H1 (cell line): ENCODE measurements around the gene INAFM1. TPM values are rescaled to one million over a fixed set of nuclear protein-coding genes. Genes with fewer than 3 reads are reported as not detected.
"Not testable (repeated sequence)": the region's sequence is repeated elsewhere in the genome, so short reads cannot be mapped to it uniquely, and the experiment has no call there.

Experiments
- CTCF ChIA-PET: fragments of 300-600 bp; sonication (Branson Sonifier 250); formaldehyde crosslinking; loops from one replicate; lab custom pipeline; 2021; ENCODE audit not compliant: partially characterized antibody; lab: Charles Lee
- POLR2A ChIA-PET: fragments of 300-600 bp; sonication (Branson Sonifier 250); formaldehyde crosslinking; loops from one replicate; lab custom pipeline; 2021; ENCODE audit warnings: inconsistent platforms; ENCODE audit not compliant: partially characterized antibody; lab: Charles Lee
- DNase-seq, 2 experiments: peaks; one replicate each; pipeline versions ENCODE4 v3.0.0 to v3.0.0-alpha.2; 2010 to 2022; ENCODE audit warnings: low spot score in 2 of 2, low read depth in 1 of 2, mixed read lengths in 1 of 2
- FAIRE-seq: peaks from 2 replicates; lab custom pipeline; 2011; peaks lifted over from hg19 to GRCh38; lab: Jason Lieb, UNC
- H2AFZ ChIP-seq: 2 replicates; pipeline ENCODE4 v1.8.1; 2012; ENCODE audit warnings: low read length, inconsistent platforms
- H2AK5ac ChIP-seq: 2 replicates; pipeline ENCODE4 v1.6.1; 2013; ENCODE audit warnings: low read depth, low read length
- H2BK120ac ChIP-seq: replicated peaks from 2 replicates; pipeline ENCODE3; 2013; ENCODE audit warnings: low read depth, low read length, inconsistent platforms
- H2BK12ac ChIP-seq: 2 replicates; pipeline ENCODE4 v1.6.1; 2013; ENCODE audit warnings: low read depth, low read length
- H2BK15ac ChIP-seq: 2 replicates; pipeline ENCODE4 v1.6.1; 2013; ENCODE audit warnings: low read length
- H2BK20ac ChIP-seq: 2 replicates; pipeline ENCODE4 v1.6.1; 2013; ENCODE audit warnings: low read length
- H2BK5ac ChIP-seq: 2 replicates; pipeline ENCODE4 v1.6.1; 2013; ENCODE audit warnings: low read depth, low read length
- H3K14ac ChIP-seq: 2 replicates; pipeline ENCODE4 v1.6.1; 2013; ENCODE audit warnings: inconsistent platforms; ENCODE audit not compliant: insufficient read length
- H3K18ac ChIP-seq: 2 replicates; pipeline ENCODE4 v1.6.1; 2013; ENCODE audit warnings: low read length; ENCODE audit errors: extremely low read depth
- H3K23ac ChIP-seq: 2 replicates; pipeline ENCODE4 v1.6.1; 2013; ENCODE audit warnings: inconsistent platforms; ENCODE audit not compliant: insufficient read length
- H3K23me2 ChIP-seq: 2 replicates; pipeline ENCODE4 v1.6.1; 2013; ENCODE audit warnings: low read depth, low read length
- H3K27ac ChIP-seq: 2 replicates; pipeline ENCODE4 v1.6.1; 2011; ENCODE audit warnings: low read depth, low read length, inconsistent platforms
- H3K27me3 ChIP-seq, 4 experiments: replicated peaks in 1 of 4; 1 replicate in 1 of 4; 2 replicates in 3 of 4; pipeline versions ENCODE4 v1.6.1 to v1.8.1; 2011 to 2013; ENCODE audit warnings: low read length in 3 of 4, mild to moderate bottlenecking in 3 of 4, inconsistent platforms in 2 of 4, mixed read lengths in 2 of 4, moderate library complexity in 1 of 4; ENCODE audit not compliant: control insufficient read depth in 3 of 4, insufficient read depth in 3 of 4; ENCODE audit errors: extremely low read depth in 1 of 4
- H3K36me3 ChIP-seq, 4 experiments: 2 replicates each; pipeline versions ENCODE4 v1.6.1 to v1.8.1; 2011 to 2013; ENCODE audit warnings: mild to moderate bottlenecking in 4 of 4, low read length in 3 of 4, moderate library complexity in 2 of 4, control low read depth in 1 of 4, inconsistent platforms in 1 of 4; ENCODE audit not compliant: insufficient read depth in 4 of 4, control insufficient read depth in 2 of 4
- H3K4ac ChIP-seq: replicated peaks from 2 replicates; pipeline ENCODE3; 2013; ENCODE audit warnings: low read length, low read depth, mixed read lengths, inconsistent platforms; ENCODE audit not compliant: insufficient read length
- H3K4me1 ChIP-seq, 4 experiments: replicated peaks in 1 of 4; 1 replicate in 1 of 4; 2 replicates in 3 of 4; pipeline versions ENCODE4 v1.6.1 to v1.8.1; 2011 to 2013; ENCODE audit warnings: low read length in 3 of 4, inconsistent platforms in 2 of 4, mixed read lengths in 1 of 4; ENCODE audit not compliant: insufficient read depth in 4 of 4, control insufficient read depth in 3 of 4
- H3K4me2 ChIP-seq, 2 experiments: 2 replicates each; pipeline versions ENCODE4 v1.6.1 to v1.8.1; 2011 to 2013; ENCODE audit warnings: low read depth in 2 of 2, low read length in 2 of 2, control low read depth in 1 of 2, inconsistent platforms in 1 of 2, mild to moderate bottlenecking in 1 of 2; ENCODE audit not compliant: insufficient read depth in 1 of 2
- H3K4me3 ChIP-seq, 4 experiments: fragments of 200-600, 300-600 bp in 1 of 4; sonication (generic), shearing (Covaris generic), sonication (Bioruptor Twin) in 1 of 4; 2 replicates each; pipeline versions ENCODE4 v1.5.1 to v1.8.1; 2011 to 2016; ENCODE audit warnings: low read length in 4 of 4, low read depth in 3 of 4, control low read depth in 2 of 4, inconsistent platforms in 2 of 4, mild to moderate bottlenecking in 2 of 4, mixed read lengths in 1 of 4, moderate library complexity in 1 of 4; ENCODE audit not compliant: insufficient read depth in 2 of 4; ENCODE audit errors: extremely low read depth in 1 of 4
- H3K56ac ChIP-seq: replicated peaks from 2 replicates; pipeline ENCODE3; 2013; ENCODE audit warnings: low read depth, mild to moderate bottlenecking, mixed read lengths, low read length, inconsistent platforms; ENCODE audit not compliant: insufficient read length
- H3K79me1 ChIP-seq: 2 replicates; pipeline ENCODE4 v1.6.1; 2013; ENCODE audit warnings: low read depth, low read length, control low read depth
- H3K79me2 ChIP-seq, 2 experiments: 2 replicates each; pipeline versions ENCODE4 v1.6.1 to v1.8.1; 2012 to 2013; ENCODE audit warnings: low read length in 2 of 2, mild to moderate bottlenecking in 2 of 2, inconsistent platforms in 1 of 2; ENCODE audit not compliant: insufficient read depth in 2 of 2, control insufficient read depth in 1 of 2
- H3K9ac ChIP-seq, 4 experiments: replicated peaks in 1 of 4; 1 replicate in 1 of 4; 2 replicates in 3 of 4; pipeline versions ENCODE4 v1.6.1 to v1.8.1; 2011 to 2013; ENCODE audit warnings: low read depth in 3 of 4, low read length in 3 of 4, control low read depth in 2 of 4, mild to moderate bottlenecking in 2 of 4, moderate library complexity in 2 of 4, inconsistent platforms in 1 of 4; ENCODE audit errors: extremely low read depth in 1 of 4
- H3K9me3 ChIP-seq, 2 experiments: 2 replicates each; pipeline versions ENCODE4 v1.6.1 to v1.8.1; 2012 to 2013; ENCODE audit warnings: mild to moderate bottlenecking in 2 of 2, moderate library complexity in 2 of 2, control low read depth in 1 of 2, inconsistent platforms in 1 of 2, low read depth in 1 of 2, low read length in 1 of 2, mixed read lengths in 1 of 2; ENCODE audit not compliant: insufficient read depth in 2 of 2
- H4K20me1 ChIP-seq, 2 experiments: replicated peaks in 1 of 2; 2 replicates each; pipeline versions ENCODE3 to v1.8.1; 2011 to 2013; ENCODE audit warnings: inconsistent platforms in 2 of 2, low read length in 2 of 2, mild to moderate bottlenecking in 1 of 2; ENCODE audit not compliant: insufficient read depth in 2 of 2, control insufficient read depth in 1 of 2
- H4K5ac ChIP-seq: 2 replicates; pipeline ENCODE4 v1.6.1; 2013; ENCODE audit warnings: low read length, low read depth, mixed read lengths, inconsistent platforms; ENCODE audit not compliant: insufficient read length
- H4K8ac ChIP-seq: 2 replicates; pipeline ENCODE4 v1.8.0; 2013; ENCODE audit warnings: mild to moderate bottlenecking, moderate library complexity, low read length, inconsistent platforms; ENCODE audit not compliant: insufficient read depth; ENCODE audit errors: extremely low read depth
- H4K91ac ChIP-seq: replicated peaks from 2 replicates; pipeline ENCODE3; 2013; ENCODE audit warnings: low read length, mixed read lengths, inconsistent platforms; ENCODE audit not compliant: insufficient read length
- WGBS, 2 experiments: shearing (Covaris generic) in 1 of 2; methylation state at CpG; one replicate each; pipeline versions ENCODE4 v1.1.6 to v1.1.7; 2013 to 2015; ENCODE audit warnings: low lambda C conversion rate in 2 of 2, mixed read lengths in 2 of 2, inconsistent platforms in 1 of 2, low coverage in 1 of 2, missing lambda C conversion rate in 1 of 2; ENCODE audit not compliant: insufficient replicate concordance in 2 of 2, insufficient coverage in 1 of 2, insufficient read length in 1 of 2; ENCODE audit errors: extremely low coverage in 1 of 2, missing lambda C conversion rate in 1 of 2; 5-methylcytosine and 5-hydroxymethylcytosine counted together
- polyA plus RNA-seq, 7 experiments: library from polyadenylated mRNA; depleted of rRNA in 3 of 7; stranded (reverse) in 5 of 7; unstranded in 2 of 7; fragments of >200 nt in 5 of 7; fragments of 200-250 nt in 2 of 7; gene quantifications; 1 replicate in 5 of 7; 2 replicates in 1 of 7; 4 replicates in 1 of 7; pipeline versions ENCODE4 v1.2.1 to v1.2.3, GENCODE V29; 2011 to 2013; ENCODE audit warnings: missing spikeins in 2 of 7, mixed read lengths in 2 of 7
- total RNA-seq: library from RNA; stranded (reverse); fragmentation: NEBNext Ultra II Directional; extraction: Animal tissue kit (Norgen Biotek cat#: 25700); gene quantifications from 2 replicates; pipeline ENCODE4 v1.2.1, GENCODE V29; 2021

Gene INAFM1
- total and polyA plus RNA-seq, 2 of the 8 experiments (the other 6 are each of a cell fraction or from before 2014, with no cell fraction given): 2.6 to 3.4 TPM

- H4K8ac ChIP-seq, FAIRE-seq, H3K9me3 ChIP-seq, H3K18ac ChIP-seq, H3K4ac ChIP-seq, H3K23me2 ChIP-seq, H3K79me1 ChIP-seq, H2BK20ac ChIP-seq, H2BK5ac ChIP-seq, H4K91ac ChIP-seq, H4K20me1 ChIP-seq, H2BK12ac ChIP-seq, H3K4me2 ChIP-seq, H2AK5ac ChIP-seq, H3K27me3 ChIP-seq, H3K23ac ChIP-seq, H3K4me3 ChIP-seq, H2BK15ac ChIP-seq, H3K4me1 ChIP-seq, H3K14ac ChIP-seq, H4K5ac ChIP-seq, DNase-seq, H3K27ac ChIP-seq, H3K56ac ChIP-seq, H2BK120ac ChIP-seq, H2AFZ ChIP-seq, H3K9ac ChIP-seq: not testable (repeated sequence)
- CTCF ChIA-PET: interaction anchor here (0.6 to 3.9 kb wide), 6 partner anchors 10 to 483 kb away, joined by 3 to 14 read pairs (median 4); no protein-coding TSS in a partner anchor
- WGBS, 2 experiments: 97% methylated on average over 11 of the region's 14 CpGs; no CpG with 5 or more reads in 1 of the 2 experiments
- peaks cover 10 to 49% (median 28%) of the 10 kb centered on the region in 4 experiments; a peak in 7 of 8 replicates for H3K36me3 ChIP-seq
- POLR2A ChIA-PET: interaction anchor here (0.6 to 4.8 kb wide), 6 partner anchors 8 to 149 kb away, joined by 3 to 49 read pairs (median 5); partner anchors contain the start of genes DHX34, INAFM1 and ZC3H4
- peaks cover 0 to 15% of the 10 kb centered on the region in 2 experiments; a peak in 2 of 4 replicates for H3K79me2 ChIP-seq
Observed at GRCh38 chr19:47261946-47262793, 12.5 kb upstream of the INAFM1 start.
